Coronary artery (tissue), 2 donors: ENCODE data around the gene FN3KRP.

ENCODE experiments used
- DNase-seq: peaks from one replicate; pipeline ENCODE4 v3.0.0-alpha.2; 2017; ENCODE audit warnings: low spot score
- H3K27ac ChIP-seq, 2 donors: fragments of 200-600 bp; sonication (generic); one replicate each; pipeline ENCODE4 v1.5.1; 2016 to 2019
- H3K4me3 ChIP-seq: fragments of 200-600 bp; sonication (generic); 2 replicates; pipeline ENCODE4 v1.5.1; 2016; ENCODE audit warnings: mild to moderate bottlenecking, moderate library complexity
- TF ChIP-seq, protein P1 (sequence below): fragments of 200-600 bp; sonication (generic); IDR thresholded peaks from one replicate; pipeline ENCODE4 v1.5.1; 2019; ENCODE audit warnings: antibody characterized with exemption

The FN3KRP gene

GRCh38 chr17:82703036-82703745, 13.3 kb upstream of the FN3KRP start:
- Histone ChIP-seq H3K4me3 (no peak overlapping the region), H3K27ac (no peak overlapping the region)
- TF ChIP-seq, protein P1, sequence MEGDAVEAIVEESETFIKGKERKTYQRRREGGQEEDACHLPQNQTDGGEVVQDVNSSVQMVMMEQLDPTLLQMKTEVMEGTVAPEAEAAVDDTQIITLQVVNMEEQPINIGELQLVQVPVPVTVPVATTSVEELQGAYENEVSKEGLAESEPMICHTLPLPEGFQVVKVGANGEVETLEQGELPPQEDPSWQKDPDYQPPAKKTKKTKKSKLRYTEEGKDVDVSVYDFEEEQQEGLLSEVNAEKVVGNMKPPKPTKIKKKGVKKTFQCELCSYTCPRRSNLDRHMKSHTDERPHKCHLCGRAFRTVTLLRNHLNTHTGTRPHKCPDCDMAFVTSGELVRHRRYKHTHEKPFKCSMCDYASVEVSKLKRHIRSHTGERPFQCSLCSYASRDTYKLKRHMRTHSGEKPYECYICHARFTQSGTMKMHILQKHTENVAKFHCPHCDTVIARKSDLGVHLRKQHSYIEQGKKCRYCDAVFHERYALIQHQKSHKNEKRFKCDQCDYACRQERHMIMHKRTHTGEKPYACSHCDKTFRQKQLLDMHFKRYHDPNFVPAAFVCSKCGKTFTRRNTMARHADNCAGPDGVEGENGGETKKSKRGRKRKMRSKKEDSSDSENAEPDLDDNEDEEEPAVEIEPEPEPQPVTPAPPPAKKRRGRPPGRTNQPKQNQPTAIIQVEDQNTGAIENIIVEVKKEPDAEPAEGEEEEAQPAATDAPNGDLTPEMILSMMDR = no peak
- DNase-seq = no peak

- TF ChIP-seq, protein P1 = no peak
- Histone ChIP-seq H3K27ac (no peak overlapping the region), H3K4me3 (no peak overlapping the region)
- no peak for DNase-seq
Measured at GRCh38 chr17:82703935-82704865, 12.3 kb upstream of the FN3KRP start.

DNA sequence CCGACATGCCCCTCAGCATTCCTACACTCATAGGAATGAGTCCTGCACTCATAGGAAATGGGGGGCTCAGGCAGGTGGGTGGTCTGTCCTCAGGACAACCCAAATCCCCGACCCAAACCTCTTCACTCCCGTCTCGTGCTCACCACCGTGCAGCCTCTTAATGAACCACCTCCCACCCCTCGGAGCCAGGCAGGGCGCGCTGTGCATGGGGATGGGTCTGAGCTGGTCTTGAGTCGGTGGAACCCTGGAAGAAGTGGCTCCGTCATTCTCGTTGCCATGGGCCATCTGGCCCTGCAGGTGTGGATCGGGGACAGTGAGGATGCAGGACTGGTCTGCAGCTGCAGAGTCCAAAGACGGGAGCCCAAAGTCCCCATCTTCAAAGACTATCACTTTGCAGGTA, 11.6 kb upstream of the FN3KRP start:
- no peak overlapping the region for H3K4me3 ChIP-seq
- no peak for DNase-seq
- TF ChIP-seq, protein P1 = no peak
- no peak overlapping the region for H3K27ac ChIP-seq

DNA sequence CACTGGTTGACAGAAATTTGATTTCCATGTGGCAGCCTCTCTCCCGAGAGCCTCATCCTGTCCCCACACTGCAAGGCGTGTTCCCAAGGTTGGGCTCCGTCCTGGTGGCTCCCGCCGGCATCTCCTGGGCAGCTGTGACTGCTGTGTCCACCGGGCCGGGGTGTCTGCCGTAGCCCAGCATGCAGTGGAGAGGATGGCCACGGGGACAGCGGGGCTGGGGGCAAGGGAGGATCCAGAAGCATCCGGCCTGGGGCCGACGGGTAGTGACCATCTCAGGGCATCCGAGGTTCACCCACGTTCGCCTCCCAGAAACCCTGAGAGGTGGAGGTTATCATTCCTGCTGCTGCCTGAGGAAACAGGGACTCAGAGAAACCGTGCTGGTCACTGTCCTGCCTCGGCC, 10.8 kb upstream of the FN3KRP start:
- H3K4me3 ChIP-seq = no peak overlapping the region
- TF ChIP-seq, protein P1 = no peak
- no peak for DNase-seq
- H3K27ac ChIP-seq = no peak overlapping the region

GRCh38 chr17:82709024-82709675, 7.4 kb upstream of the FN3KRP start:
- no peak overlapping the region for H3K27ac ChIP-seq
- no peak for DNase-seq
- no peak overlapping the region for H3K4me3 ChIP-seq
- TF ChIP-seq, protein P1 = no peak

- H3K27ac ChIP-seq = no peak overlapping the region
- no peak for DNase-seq
- H3K4me3 ChIP-seq = no peak overlapping the region
- TF ChIP-seq, protein P1 = no peak
Measured at GRCh38 chr17:82709676-82710498, 6.6 kb upstream of the FN3KRP start.
